ENCODE measurements around the gene NPY1R. TPM values are rescaled to one million over a fixed set of nuclear protein-coding genes. Genes with fewer than 3 reads are reported as not detected.

Gene NPY1R
- total and polyA plus RNA-seq, 10 of the 15 experiments (the other 5 are each of a cell fraction or from before 2014, with no cell fraction given), result not detected

DNA sequence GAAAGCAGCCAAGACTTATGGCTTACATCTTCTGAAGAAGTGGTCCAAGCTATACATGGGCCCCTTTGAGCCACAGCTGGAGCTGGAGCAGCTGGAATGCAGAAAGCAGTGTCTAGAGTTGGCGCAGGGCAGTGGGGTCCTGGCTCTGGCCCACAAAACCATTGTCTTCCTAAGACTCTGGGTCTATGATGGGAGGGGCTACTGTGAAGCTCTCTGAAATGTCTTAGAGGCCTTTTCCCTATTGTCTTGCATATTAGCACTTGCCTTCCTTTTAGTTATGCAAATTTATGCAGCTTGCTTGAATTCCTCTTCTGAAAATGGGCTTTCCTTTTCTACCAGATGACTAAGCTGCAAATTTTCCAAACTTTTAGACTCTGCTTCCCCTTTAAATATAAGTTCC is 15.3 kb downstream of the NPY1R start:
- ChIA-PET CTCF (no interaction called here), SMC1A (ENCODE audit: uncharacterized antibody, unreplicated experiment) (no interaction called here), POLR2A (no interaction called here), RAD21 (ENCODE audit: unreplicated experiment) (no interaction called here)
- no peak for ATAC-seq
- no peak for TF ChIP-seq HDAC6 (IDR thresholded peaks at IDR 0.05; ENCODE audit: unreplicated experiment)
- TF ChIP-seq SIN3A (IDR thresholded peaks at IDR 0.05; ENCODE audit: low read depth, low read length), result no peak
- no peak for TF ChIP-seq SMC3 (IDR thresholded peaks at IDR 0.05; ENCODE audit: borderline replicate concordance, low read length)
- TF ChIP-seq, protein P1, sequence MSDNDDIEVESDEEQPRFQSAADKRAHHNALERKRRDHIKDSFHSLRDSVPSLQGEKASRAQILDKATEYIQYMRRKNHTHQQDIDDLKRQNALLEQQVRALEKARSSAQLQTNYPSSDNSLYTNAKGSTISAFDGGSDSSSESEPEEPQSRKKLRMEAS (IDR thresholded peaks at IDR 0.05; ENCODE audit: low read depth, low read length), result no peak
- no peak for TF ChIP-seq ZNF384 (IDR thresholded peaks at IDR 0.05; ENCODE audit: borderline replicate concordance, low read depth, low read length)
- no peak for TF ChIP-seq RELA (IDR thresholded peaks at IDR 0.05; ENCODE audit: borderline replicate concordance, partially characterized antibody)
- TF ChIP-seq, protein P2, sequence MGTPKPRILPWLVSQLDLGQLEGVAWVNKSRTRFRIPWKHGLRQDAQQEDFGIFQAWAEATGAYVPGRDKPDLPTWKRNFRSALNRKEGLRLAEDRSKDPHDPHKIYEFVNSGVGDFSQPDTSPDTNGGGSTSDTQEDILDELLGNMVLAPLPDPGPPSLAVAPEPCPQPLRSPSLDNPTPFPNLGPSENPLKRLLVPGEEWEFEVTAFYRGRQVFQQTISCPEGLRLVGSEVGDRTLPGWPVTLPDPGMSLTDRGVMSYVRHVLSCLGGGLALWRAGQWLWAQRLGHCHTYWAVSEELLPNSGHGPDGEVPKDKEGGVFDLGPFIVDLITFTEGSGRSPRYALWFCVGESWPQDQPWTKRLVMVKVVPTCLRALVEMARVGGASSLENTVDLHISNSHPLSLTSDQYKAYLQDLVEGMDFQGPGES (IDR thresholded peaks at IDR 0.05), result no peak
- no peak for TF ChIP-seq CHD4 (IDR thresholded peaks at IDR 0.05)
- no peak for TF ChIP-seq CREM (IDR thresholded peaks at IDR 0.05; ENCODE audit: low read depth)
- TF ChIP-seq SREBF1 (IDR thresholded peaks at IDR 0.05; ENCODE audit: low read length), result no peak
- TF ChIP-seq IRF4 (IDR thresholded peaks at IDR 0.05; ENCODE audit: low read depth, low read length), result no peak
- no peak for TF ChIP-seq TARDBP (IDR thresholded peaks at IDR 0.05; ENCODE audit: borderline replicate concordance)
- TF ChIP-seq NR2C1 (IDR thresholded peaks at IDR 0.05), result no peak
- TF ChIP-seq TBL1XR1 (IDR thresholded peaks at IDR 0.05; ENCODE audit: low read depth, low read length), result no peak
- TF ChIP-seq FOS (IDR thresholded peaks at IDR 0.05; ENCODE audit: borderline replicate concordance, extremely low read depth, insufficient read length), result no peak
- TF ChIP-seq NR2C2 (IDR thresholded peaks at IDR 0.05; ENCODE audit: borderline replicate concordance, control insufficient read depth, insufficient read length, low read depth), result no peak
- 0% methylated on average over 1 of the region's 1 CpG for WGBS (ENCODE audit: insufficient coverage, insufficient replicate concordance, low lambda C conversion rate, missing lambda C conversion rate)
- Histone ChIP-seq H3K27me3 (replicated peaks in 1 of 2; ENCODE audit: control insufficient read depth in 2 of 2, insufficient read depth in 2 of 2, low read length in 1 of 2) (no peaks in the 10 kb centered on the region), H3K27ac (ENCODE audit: control insufficient read depth, insufficient read depth) (no peak overlapping the region), H3K36me3 (ENCODE audit: control insufficient read depth in 2 of 2, insufficient read depth in 2 of 2, low read length in 1 of 2) (no peaks in the 10 kb centered on the region), H3K4me3 (no peak overlapping the region), H4K20me1 (ENCODE audit: control insufficient read depth, insufficient read depth) (no peaks in the 10 kb centered on the region), H3K9ac (ENCODE audit: control insufficient read depth, insufficient read depth, low read length) (no peak overlapping the region), H3K79me2 (ENCODE audit: control insufficient read depth, insufficient read depth, low read length) (no peaks in the 10 kb centered on the region), H3K4me1 (ENCODE audit: control insufficient read depth, insufficient read depth, low read length) (no peaks in the 10 kb centered on the region), H2AFZ (ENCODE audit: control insufficient read depth, low read depth, low read length) (no peak overlapping the region), H3K4me2 (ENCODE audit: control insufficient read depth, insufficient read depth) (no peak overlapping the region), H3K9me3 (replicated peaks; ENCODE audit: control insufficient read depth, insufficient read depth, low read length) (no peaks in the 10 kb centered on the region; the same call in 2 of the 3 replicates)
- intact Hi-C loops (cut with micrococcal nuclease; ENCODE audit: unreplicated experiment) (no loop called here), in situ Hi-C loops (cut with MboI) (no loop called here)
- no peak for FAIRE-seq
- no TSS peak for BruUV-seq (replicated peaks)
- DNase-seq (ENCODE audit: low read depth, low spot score), result no peak
